Loucy (cell line): ENCODE measurements around the gene MAPK8.

Experiments
- H2AFZ ChIP-seq: fragments of 200-600 bp; sonication (generic); 2 replicates; pipeline ENCODE4 v1.6.0; 2016; ENCODE audit warnings: antibody characterized with exemption, mild to moderate bottlenecking, low read length, moderate library complexity
- H3F3A ChIP-seq: fragments of 200-600 bp; 2 replicates; pipeline ENCODE4 v1.6.0; 2016; ENCODE audit warnings: antibody characterized with exemption, low read depth, mild to moderate bottlenecking
- H3K27me3 ChIP-seq: fragments of 200-600 bp; sonication (generic); 2 replicates; pipeline ENCODE4 v1.6.1; 2014; ENCODE audit warnings: low read length, mild to moderate bottlenecking; ENCODE audit not compliant: insufficient read depth, poor library complexity, severe bottlenecking
- H3K36me3 ChIP-seq: fragments of 200-600 bp; sonication (generic); 2 replicates; pipeline ENCODE4 v1.6.1; 2016; ENCODE audit warnings: low read length; ENCODE audit not compliant: insufficient read depth
- H3K4me1 ChIP-seq: fragments of 200-600 bp; sonication (generic); 2 replicates; pipeline ENCODE4 v1.5.1; 2014; ENCODE audit warnings: low read length, mild to moderate bottlenecking; ENCODE audit not compliant: insufficient read depth, poor library complexity, severe bottlenecking
- H3K4me2 ChIP-seq: fragments of 200-600 bp; sonication (generic); 2 replicates; pipeline ENCODE4 v1.6.0; 2014; ENCODE audit warnings: antibody characterized with exemption, low read length, low read depth, mild to moderate bottlenecking; ENCODE audit not compliant: poor library complexity, severe bottlenecking
- H3K4me3 ChIP-seq: fragments of 200-600 bp; sonication (generic); 2 replicates; pipeline ENCODE4 v1.5.1; 2014; ENCODE audit warnings: low read length, mild to moderate bottlenecking, mixed read lengths; ENCODE audit not compliant: poor library complexity, severe bottlenecking
- H3K79me2 ChIP-seq: fragments of 200-600 bp; sonication (generic); 2 replicates; pipeline ENCODE4 v1.6.1; 2014; ENCODE audit warnings: low read length; ENCODE audit not compliant: insufficient read depth
- H3K9ac ChIP-seq: fragments of 200-600 bp; sonication (generic); 2 replicates; pipeline ENCODE4 v1.6.0; 2014; ENCODE audit warnings: mild to moderate bottlenecking, low read depth, low read length, moderate library complexity; ENCODE audit not compliant: poor library complexity, severe bottlenecking
- H3K9me2 ChIP-seq: fragments of 200-600 bp; sonication (generic); replicated peaks from 2 replicates; pipeline ENCODE4 v1.6.1; 2016; ENCODE audit warnings: low read depth, low read length, mixed read lengths
- H3K9me3 ChIP-seq: fragments of 200-600 bp; sonication (generic); 2 replicates; pipeline ENCODE4 v1.6.1; 2014; ENCODE audit warnings: mild to moderate bottlenecking, antibody characterized with exemption, low read length, low read depth; ENCODE audit not compliant: insufficient read depth
- H4K20me1 ChIP-seq: fragments of 200-600 bp; sonication (generic); 2 replicates; pipeline ENCODE4 v1.6.0; 2014; ENCODE audit warnings: antibody characterized with exemption, low read length, mild to moderate bottlenecking; ENCODE audit not compliant: insufficient read depth, poor library complexity, severe bottlenecking
- CTCF ChIP-seq: fragments of 200-600 bp; sonication (generic); conservative IDR thresholded peaks from 2 replicates; pipeline ENCODE4 v1.5.1; 2014; ENCODE audit warnings: mild to moderate bottlenecking, antibody characterized with exemption, low read length
- EZH2phosphoT487 ChIP-seq: fragments of 200-600 bp; IDR thresholded peaks from 2 replicates; pipeline ENCODE4 v1.6.1; 2018; ENCODE audit warnings: antibody characterized with exemption, mild to moderate bottlenecking, moderate library complexity, borderline replicate concordance

Gene MAPK8

GRCh38 chr10:48463318-48464003 is 157.0 kb downstream of the MAPK8 start:
- Histone ChIP-seq H3K4me2 (no peak overlapping the region), H3F3A (no peaks in the 10 kb centered on the region), H3K36me3 (no peaks in the 10 kb centered on the region), H2AFZ (no peak overlapping the region), H4K20me1 (no peaks in the 10 kb centered on the region), H3K79me2 (peaks cover 3% of the 10 kb centered on the region; the same call in 1 of the 2 replicates), H3K9me2 (no peaks in the 10 kb centered on the region), H3K9me3 (no peaks in the 10 kb centered on the region), H3K4me3 (no peak overlapping the region), H3K27me3 (no peaks in the 10 kb centered on the region), H3K4me1 (peaks cover 25% of the 10 kb centered on the region), H3K9ac (no peak overlapping the region)
- no peak for TF ChIP-seq EZH2phosphoT487
- TF ChIP-seq CTCF, result no peak

GRCh38 chr10:48464121-48464870 is 157.8 kb downstream of the MAPK8 start:
- Histone ChIP-seq H3K27me3 (no peaks in the 10 kb centered on the region), H3K4me1 (peaks cover 33% of the 10 kb centered on the region), H3K9me3 (no peaks in the 10 kb centered on the region), H3K79me2 (peaks cover 11% of the 10 kb centered on the region; the same call in 1 of the 2 replicates), H3K9ac (no peak overlapping the region), H3F3A (no peaks in the 10 kb centered on the region), H3K36me3 (no peaks in the 10 kb centered on the region), H3K9me2 (no peaks in the 10 kb centered on the region), H4K20me1 (no peaks in the 10 kb centered on the region), H3K4me3 (no peak overlapping the region), H2AFZ (no peak overlapping the region), H3K4me2 (no peak overlapping the region)
- TF ChIP-seq EZH2phosphoT487, result no peak
- no peak for TF ChIP-seq CTCF

- Histone ChIP-seq H3K4me1 (peaks cover 41% of the 10 kb centered on the region), H3K36me3 (no peaks in the 10 kb centered on the region), H3K9me3 (no peaks in the 10 kb centered on the region), H3K9me2 (no peaks in the 10 kb centered on the region), H3K79me2 (peaks cover 14% of the 10 kb centered on the region; the same call in 1 of the 2 replicates), H3K4me2 (no peak overlapping the region), H4K20me1 (no peaks in the 10 kb centered on the region), H2AFZ (no peak overlapping the region), H3K9ac (no peak overlapping the region), H3K4me3 (no peak overlapping the region), H3K27me3 (no peaks in the 10 kb centered on the region), H3F3A (peaks cover 3% of the 10 kb centered on the region; the same call in 1 of the 2 replicates)
- no peak for TF ChIP-seq CTCF
- no peak for TF ChIP-seq EZH2phosphoT487
Measured at GRCh38 chr10:48464871-48465736, 158.6 kb downstream of the MAPK8 start.
